Measurements from ENCODE around the gene ADSL.

DNA sequence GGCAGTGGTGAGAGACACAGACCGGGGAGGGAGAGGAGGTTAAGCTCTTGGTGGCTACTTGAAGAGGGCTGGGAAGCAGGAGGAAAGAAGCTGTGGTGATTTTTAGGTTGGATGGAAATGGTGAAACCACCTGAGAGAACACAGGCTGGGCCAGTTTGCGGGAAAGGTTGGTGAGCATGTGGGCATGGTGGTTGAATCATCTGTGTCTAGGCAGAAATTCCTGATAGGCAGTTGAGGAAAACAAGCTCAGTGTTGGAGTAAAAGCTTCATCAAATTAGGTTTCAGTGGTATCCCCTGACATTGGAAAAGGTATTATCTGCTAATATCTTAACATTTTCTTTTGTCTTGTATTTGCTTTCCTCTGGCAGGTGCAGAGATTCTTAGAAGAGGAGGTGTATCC lies 19.8 kb downstream of the ADSL start:
- TF ChIP-seq, protein P1, sequence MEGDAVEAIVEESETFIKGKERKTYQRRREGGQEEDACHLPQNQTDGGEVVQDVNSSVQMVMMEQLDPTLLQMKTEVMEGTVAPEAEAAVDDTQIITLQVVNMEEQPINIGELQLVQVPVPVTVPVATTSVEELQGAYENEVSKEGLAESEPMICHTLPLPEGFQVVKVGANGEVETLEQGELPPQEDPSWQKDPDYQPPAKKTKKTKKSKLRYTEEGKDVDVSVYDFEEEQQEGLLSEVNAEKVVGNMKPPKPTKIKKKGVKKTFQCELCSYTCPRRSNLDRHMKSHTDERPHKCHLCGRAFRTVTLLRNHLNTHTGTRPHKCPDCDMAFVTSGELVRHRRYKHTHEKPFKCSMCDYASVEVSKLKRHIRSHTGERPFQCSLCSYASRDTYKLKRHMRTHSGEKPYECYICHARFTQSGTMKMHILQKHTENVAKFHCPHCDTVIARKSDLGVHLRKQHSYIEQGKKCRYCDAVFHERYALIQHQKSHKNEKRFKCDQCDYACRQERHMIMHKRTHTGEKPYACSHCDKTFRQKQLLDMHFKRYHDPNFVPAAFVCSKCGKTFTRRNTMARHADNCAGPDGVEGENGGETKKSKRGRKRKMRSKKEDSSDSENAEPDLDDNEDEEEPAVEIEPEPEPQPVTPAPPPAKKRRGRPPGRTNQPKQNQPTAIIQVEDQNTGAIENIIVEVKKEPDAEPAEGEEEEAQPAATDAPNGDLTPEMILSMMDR (IDR thresholded peaks at IDR 0.05), result no peak
- TF ChIP-seq POLR2AphosphoS5 (IDR thresholded peaks at IDR 0.05), result no peak
